Neural progenitor cell (in vitro differentiated cells): ENCODE data around the gene SLC27A5.

Source experiments
- CTCF ChIP-seq: fragments of 200-600 bp; sonication (generic); IDR thresholded peaks from 2 replicates; pipeline ENCODE4 v1.5.1; 2017; ENCODE audit warnings: antibody characterized with exemption, mild to moderate bottlenecking
- EZH2 ChIP-seq: fragments of 200-600 bp; sonication (generic); IDR thresholded peaks from 2 replicates; pipeline ENCODE4 v1.6.1; 2017; ENCODE audit warnings: antibody characterized with exemption, mild to moderate bottlenecking, moderate library complexity
- EZH2phosphoT487 ChIP-seq: fragments of 200-600 bp; sonication (generic); IDR thresholded peaks from 2 replicates; pipeline ENCODE4 v1.6.1; 2017; ENCODE audit warnings: antibody characterized with exemption

- no peak for TF ChIP-seq EZH2
- no peak for TF ChIP-seq CTCF
- TF ChIP-seq EZH2phosphoT487, result no peak
These were observed 48.5 kb upstream of the SLC27A5 start for GRCh38 chr19:58560007-58560887.
